Urinary bladder (tissue), 4 donors: ENCODE results near the gene RAB5IF. TPM values are rescaled to one million over a fixed set of nuclear protein-coding genes. Genes with fewer than 3 reads are reported as not detected.
"Not testable (repeated sequence)": the region's sequence is repeated elsewhere in the genome, so short reads cannot be mapped to it uniquely, and the experiment has no call there.

Experiments used
- DNase-seq: peaks from one replicate; pipeline ENCODE4 v3.0.0-alpha.2; 2015; ENCODE audit errors: extremely low spot score
- H3K27ac ChIP-seq: one replicate; pipeline ENCODE4 v1.5.1; 2013; ENCODE audit warnings: low read depth, mild to moderate bottlenecking, moderate library complexity
- H3K36me3 ChIP-seq: one replicate; pipeline ENCODE4 v1.6.1; 2013; ENCODE audit warnings: mild to moderate bottlenecking, moderate library complexity; ENCODE audit not compliant: insufficient read depth
- H3K4me1 ChIP-seq: one replicate; pipeline ENCODE4 v1.6.1; 2013; ENCODE audit warnings: mild to moderate bottlenecking, moderate library complexity; ENCODE audit not compliant: insufficient read depth
- H3K4me3 ChIP-seq: one replicate; pipeline ENCODE4 v1.5.1; 2013; ENCODE audit warnings: low read depth, low read length
- WGBS: extraction: QIAGEN DNeasy Blood & Tissue Kit; methylation state at CpG from one replicate; pipeline ENCODE4 v1.1.7; 2013; 5-methylcytosine and 5-hydroxymethylcytosine counted together
- polyA plus RNA-seq: library from polyadenylated mRNA; stranded (reverse); fragments of 200-250 nt; gene quantifications from one replicate; pipeline ENCODE4 v1.2.3, GENCODE V29; 2013
- total RNA-seq: library from RNA; depleted of rRNA; stranded (reverse); fragments of >200 nt; gene quantifications from one replicate; pipeline ENCODE4 v1.2.3, GENCODE V29; 2014
- donor health status: healthy with polysubstance abuse.
- donor health status: healthy.

The RAB5IF gene
- total and polyA plus RNA-seq, 2 donors, result 34.8 to 69.4 TPM

DNA sequence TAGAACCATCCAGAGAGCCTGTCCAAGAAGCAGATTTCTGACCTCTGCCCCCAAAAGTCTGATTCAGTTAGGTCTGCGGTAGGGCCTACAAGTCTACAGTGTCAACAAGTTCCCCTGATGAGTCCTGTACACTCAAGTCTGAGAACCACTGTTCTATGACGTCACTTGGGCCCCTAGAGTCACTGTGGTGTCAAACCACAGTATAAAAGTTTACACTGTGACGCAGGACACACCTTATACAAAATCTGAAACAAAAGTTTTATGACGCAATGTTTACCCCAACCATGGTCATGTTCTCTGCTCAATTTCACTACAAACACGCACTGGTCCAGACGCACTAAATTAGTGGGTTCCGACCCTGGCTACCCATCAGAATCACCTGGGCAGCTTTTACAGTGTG, 22.5 kb downstream of the RAB5IF start:
- 83% methylated on average over 7 of the region's 7 CpGs for WGBS
- Histone ChIP-seq H3K4me1 (no peaks in the 10 kb centered on the region), H3K27ac (no peak overlapping the region), H3K4me3 (no peak overlapping the region), H3K36me3 (no peaks in the 10 kb centered on the region)
- DNase-seq, result no peak

DNA sequence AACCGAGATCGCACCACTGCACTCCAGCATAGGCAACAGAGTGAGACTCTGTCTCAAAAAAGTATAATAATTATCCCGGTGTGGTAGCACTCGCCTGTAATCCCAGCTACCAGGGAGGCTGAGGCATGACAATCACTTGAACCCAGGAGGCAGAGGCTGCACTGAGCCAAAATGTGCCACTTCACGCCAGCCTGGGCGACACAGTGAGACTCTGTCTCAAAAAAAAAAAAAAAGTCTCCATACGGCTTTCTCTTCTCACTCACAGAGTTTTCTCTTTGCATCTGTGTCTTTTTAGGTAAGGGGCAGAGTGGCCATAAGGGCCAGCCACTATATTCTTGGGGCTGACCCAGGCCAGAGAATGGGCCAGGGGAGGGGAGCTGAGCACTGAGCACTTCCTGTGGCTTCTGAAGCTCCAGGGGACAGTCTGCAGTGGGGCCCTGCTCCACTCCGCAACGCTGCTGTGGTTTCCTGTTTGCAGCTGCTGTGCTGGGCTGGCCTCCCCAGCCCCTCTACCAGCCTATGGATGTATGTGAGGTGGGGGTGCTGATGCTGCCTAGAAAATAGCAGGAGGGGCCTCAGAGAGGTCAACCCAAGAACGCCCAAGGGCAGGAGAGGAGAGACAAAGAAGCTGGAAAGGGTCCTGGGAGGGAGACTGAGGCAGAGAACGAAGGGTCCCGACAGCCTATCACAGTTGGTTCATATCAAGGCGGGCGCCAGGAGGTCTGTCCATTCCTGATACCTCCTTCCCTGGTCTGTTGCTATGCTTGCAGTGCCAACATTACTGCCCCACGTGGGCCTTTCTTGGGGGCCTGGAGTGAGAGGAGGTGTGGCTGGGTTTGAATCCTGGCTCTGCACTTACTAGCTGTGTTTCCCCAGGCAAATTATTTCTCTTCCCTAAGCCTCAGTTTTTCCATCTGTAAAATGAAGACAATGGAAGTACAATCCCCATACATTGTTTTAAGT, 24.4 kb downstream of the RAB5IF start:
- DNase-seq, result no peak
- Histone ChIP-seq H3K27ac (no peak overlapping the region), H3K36me3 (no peaks in the 10 kb centered on the region), H3K4me3 (no peak overlapping the region), H3K4me1 (no peaks in the 10 kb centered on the region)
- WGBS, result 73% methylated on average over 15 of the region's 15 CpGs

DNA sequence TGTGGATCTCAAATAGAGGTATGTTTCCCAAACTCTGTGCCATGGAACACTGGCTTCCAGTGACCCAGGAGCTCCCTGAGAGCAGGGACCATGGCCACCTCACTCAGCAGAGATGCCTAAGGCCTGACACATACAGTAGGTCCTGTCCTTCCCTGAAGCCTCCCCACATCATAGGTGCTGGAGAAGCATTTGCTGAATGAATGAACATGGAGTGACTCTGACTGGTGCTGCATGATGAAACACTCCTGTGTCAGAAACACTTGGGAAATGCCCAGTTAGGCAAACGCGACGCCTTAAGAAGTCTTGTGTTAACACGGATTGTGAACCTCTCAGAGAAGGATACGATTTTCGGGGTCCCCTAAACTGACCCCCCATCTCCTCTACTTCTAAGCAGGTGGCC, 26.1 kb downstream of the RAB5IF start:
- Histone ChIP-seq H3K4me3 (no peak overlapping the region), H3K36me3 (no peaks in the 10 kb centered on the region), H3K27ac (no peak overlapping the region), H3K4me1 (no peaks in the 10 kb centered on the region)
- no peak for DNase-seq
- WGBS, result 91% methylated on average over 6 of the region's 6 CpGs

GRCh38 chr20:36632147-36632486, 26.5 kb downstream of the RAB5IF start:
- no peak for DNase-seq
- H3K4me3 ChIP-seq, result no peak overlapping the region
- 78% methylated on average over 3 of the region's 3 CpGs for WGBS

GRCh38 chr20:36632487-36633284, 27.1 kb downstream of the RAB5IF start:
- Histone ChIP-seq H3K4me3 (no peak overlapping the region), H3K4me1 (no peaks in the 10 kb centered on the region), H3K27ac (no peak overlapping the region), H3K36me3 (no peaks in the 10 kb centered on the region)
- no peak for DNase-seq
- 79% methylated on average over 14 of the region's 14 CpGs for WGBS

More at GRCh38 chr20:36632147-36632486, 26.5 kb downstream of the RAB5IF start:
- Histone ChIP-seq H3K27ac (no peak overlapping the region), H3K4me1 (no peaks in the 10 kb centered on the region), H3K36me3 (no peaks in the 10 kb centered on the region)

GRCh38 chr20:36633285-36633772, 27.8 kb downstream of the RAB5IF start:
- H3K27ac ChIP-seq, result no peak overlapping the region
- H3K4me1 ChIP-seq, result no peaks in the 10 kb centered on the region
- no peak for DNase-seq
- no peaks in the 10 kb centered on the region for H3K36me3 ChIP-seq
- no peak overlapping the region for H3K4me3 ChIP-seq
- 83% methylated on average over 9 of the region's 9 CpGs for WGBS

DNA sequence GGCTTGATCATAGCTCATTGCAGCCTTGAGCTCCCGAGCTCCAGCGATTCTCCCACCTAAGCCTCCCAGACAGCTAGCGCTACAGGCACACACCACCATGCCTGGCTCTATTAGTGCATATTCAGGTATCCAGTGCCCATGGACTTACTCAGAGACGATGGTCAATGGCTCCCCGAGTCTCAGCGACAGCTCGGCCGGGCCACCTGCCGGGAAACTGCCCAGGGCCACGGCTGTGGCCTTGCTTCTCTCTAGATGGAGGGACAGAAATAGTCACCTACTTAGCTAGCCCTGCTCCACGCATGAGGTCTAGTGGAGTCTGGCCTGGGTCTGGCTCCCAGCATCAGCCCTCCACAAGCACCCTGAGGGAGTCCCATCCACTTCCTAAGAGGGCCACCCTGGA, 28.8 kb downstream of the RAB5IF start:
- DNase-seq, result no peak
- H3K4me1 ChIP-seq, result no peaks in the 10 kb centered on the region
- no peaks in the 10 kb centered on the region for H3K36me3 ChIP-seq
- WGBS, result 93% methylated on average over 11 of the region's 11 CpGs
- no peak overlapping the region for H3K4me3 ChIP-seq
- H3K27ac ChIP-seq, result no peak overlapping the region

- 92% methylated on average over 12 of the region's 12 CpGs for WGBS
- not testable (repeated sequence) for DNase-seq, H3K36me3 ChIP-seq, H3K27ac ChIP-seq, H3K4me3 ChIP-seq, H3K4me1 ChIP-seq
These were observed 33.4 kb downstream of the RAB5IF start for GRCh38 chr20:36638876-36639400.

DNA sequence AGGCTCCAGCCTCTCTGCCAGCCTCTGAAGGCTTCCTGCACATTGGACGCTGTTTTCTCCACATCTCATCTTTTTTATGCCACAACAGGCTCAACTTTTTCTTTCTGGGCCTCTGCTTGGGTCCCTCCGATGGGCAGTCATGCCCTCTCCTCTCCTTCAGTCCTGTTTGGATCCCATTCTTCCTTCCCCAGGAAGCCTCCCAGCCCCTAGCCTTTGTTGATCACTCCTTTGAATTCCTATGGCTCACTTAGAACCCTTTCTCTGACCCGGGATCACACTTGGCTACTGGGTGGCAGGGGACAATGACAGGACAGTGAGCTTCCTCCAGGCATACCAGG, 35.9 kb downstream of the RAB5IF start:
- H3K4me3 ChIP-seq, result no peak overlapping the region
- H3K27ac ChIP-seq, result no peak overlapping the region
- DNase-seq, result no peak
- no peaks in the 10 kb centered on the region for H3K4me1 ChIP-seq
- no peaks in the 10 kb centered on the region for H3K36me3 ChIP-seq
- WGBS, result 88% methylated on average over 3 of the region's 3 CpGs

- no peak for DNase-seq
- Histone ChIP-seq H3K27ac (no peak overlapping the region), H3K4me3 (no peak overlapping the region), H3K36me3 (no peaks in the 10 kb centered on the region), H3K4me1 (no peaks in the 10 kb centered on the region)
- 86% methylated on average over 6 of the region's 6 CpGs for WGBS
These were observed 36.6 kb downstream of the RAB5IF start for GRCh38 chr20:36642136-36642535.

DNA sequence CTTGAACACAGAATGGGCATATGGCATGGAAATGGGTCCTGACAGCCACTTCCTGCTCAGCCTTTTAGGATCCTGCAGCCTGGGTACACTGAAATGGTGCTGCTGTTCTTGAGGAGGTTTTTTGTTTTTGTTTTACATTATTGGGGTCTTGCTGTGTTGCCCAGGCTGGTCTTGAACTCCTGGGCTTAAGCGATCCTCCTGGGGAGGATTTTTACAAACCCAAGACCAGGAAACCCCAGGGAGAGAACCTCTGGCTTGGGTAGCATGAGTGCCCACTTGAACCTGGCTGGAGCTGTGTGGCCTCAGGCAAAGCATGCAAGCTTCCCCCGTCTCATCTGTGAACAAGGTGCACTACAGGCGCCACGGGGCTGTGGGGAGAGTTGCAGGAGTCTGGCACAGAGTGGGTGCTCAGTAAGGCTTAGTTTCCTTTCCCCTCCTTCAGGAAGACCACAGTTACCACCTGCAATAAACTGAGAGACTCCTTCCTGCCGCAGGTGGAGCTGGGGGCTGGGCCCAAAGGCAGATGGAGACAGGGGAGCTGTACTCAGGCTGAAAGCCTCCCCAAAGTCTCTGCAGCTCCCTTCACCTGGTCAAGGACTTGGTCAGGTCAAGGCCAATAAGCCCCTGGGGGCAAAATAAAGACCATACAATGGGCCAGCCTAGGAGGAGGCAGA, 38.6 kb downstream of the RAB5IF start:
- Histone ChIP-seq H3K4me1 (no peaks in the 10 kb centered on the region), H3K36me3 (no peaks in the 10 kb centered on the region), H3K4me3 (no peak overlapping the region), H3K27ac (no peak overlapping the region)
- no peak for DNase-seq
- WGBS, result 67% methylated on average over 5 of the region's 5 CpGs

DNA sequence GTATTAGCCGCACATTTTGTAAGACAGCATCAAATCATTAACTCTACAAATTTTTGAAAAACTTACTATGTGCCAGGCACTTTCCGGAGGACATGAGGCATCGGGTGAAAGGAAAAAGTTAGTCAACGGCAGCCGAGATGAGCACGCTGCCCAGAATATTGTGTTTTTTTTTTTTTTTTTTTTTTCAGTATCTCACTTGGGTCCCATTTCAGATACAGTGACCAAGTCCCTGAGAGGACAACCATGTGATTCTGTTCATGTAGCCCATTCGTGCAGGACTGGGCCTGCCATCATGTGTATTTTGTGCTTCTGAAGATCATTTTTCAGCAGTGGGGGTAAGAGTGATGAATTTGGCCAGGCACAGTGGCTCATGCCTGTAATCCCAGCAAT, 39.1 kb downstream of the RAB5IF start:
- Histone ChIP-seq H3K27ac (no peak overlapping the region), H3K4me3 (no peak overlapping the region), H3K36me3 (no peaks in the 10 kb centered on the region), H3K4me1 (no peaks in the 10 kb centered on the region)
- WGBS, result 79% methylated on average over 7 of the region's 7 CpGs
- DNase-seq, result no peak

- Histone ChIP-seq H3K4me1 (no peaks in the 10 kb centered on the region), H3K36me3 (no peaks in the 10 kb centered on the region), H3K27ac (no peak overlapping the region), H3K4me3 (peak overlapping the region; percentile 27)
- WGBS, result 89% methylated on average over 7 of the region's 7 CpGs
- DNase-seq, result no peak
These were observed 39.8 kb downstream of the RAB5IF start for GRCh38 chr20:36645353-36645752.
